ENCODE results near the gene TMEM270. TPM values are rescaled to one million over a fixed set of nuclear protein-coding genes. Genes with fewer than 3 reads are reported as not detected.
A peak's percentile ranks its signal among the peaks of the same experiment; 100 is the strongest.

The TMEM270 gene
- total RNA-seq, 2 donors from 2014 or later = not detected

DNA sequence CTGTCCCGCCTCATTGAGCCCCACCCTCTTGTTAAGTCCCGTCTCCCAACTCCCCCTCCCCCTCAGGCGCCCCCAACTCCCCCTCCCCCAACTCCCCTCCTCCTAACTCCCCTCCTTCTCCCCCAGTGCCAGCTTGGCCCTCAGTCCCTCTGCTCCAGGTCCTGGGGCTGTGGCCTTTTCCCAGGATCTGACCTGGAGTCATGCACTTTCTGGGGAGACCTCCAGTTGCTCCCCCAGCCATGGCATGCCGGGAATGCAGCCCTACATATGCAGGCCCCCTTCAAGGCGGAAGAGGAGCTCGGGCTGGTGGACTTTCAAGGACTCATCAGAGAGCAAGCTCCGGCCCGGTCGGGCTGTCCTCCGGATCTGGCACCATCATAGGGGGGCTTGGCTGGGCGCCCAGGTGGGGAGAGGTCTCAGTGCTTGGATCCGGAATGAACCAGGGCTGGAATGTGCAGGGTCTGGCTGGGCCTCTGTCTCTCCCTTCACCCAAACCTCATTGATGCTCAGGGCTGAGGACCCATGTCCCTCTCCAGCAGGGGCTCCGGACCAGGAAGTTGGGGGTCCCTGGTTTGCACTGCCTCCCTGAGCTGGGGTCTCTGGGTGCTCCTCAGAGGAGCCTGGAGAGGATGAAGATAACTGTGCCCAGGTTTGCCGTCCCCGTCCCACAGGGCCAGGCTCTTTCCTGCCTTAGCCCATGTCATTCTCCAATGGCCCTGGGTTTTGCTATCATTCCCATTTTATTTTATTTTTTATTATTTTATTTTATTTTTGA, 41.1 kb downstream of the TMEM270 start:
- 80 to 88% methylated on average over 5 to 14 of the region's 15 CpGs for WGBS, 2 experiments (ENCODE audit: insufficient coverage in 1 of 2, insufficient read length in 1 of 2)
- Mint-ChIP-seq H3K9me3 (peaks cover 3% of the 10 kb centered on the region), H3K27me3 (ENCODE audit: insufficient read depth) (peaks cover 4% of the 10 kb centered on the region), H3K4me1 (no peaks in the 10 kb centered on the region), H3K36me3 (ENCODE audit: low read depth) (no peaks in the 10 kb centered on the region), H3K27ac (peak overlapping the region; percentile 21), H3K4me3 (no peak overlapping the region)
- H3K4me1 ChIP-seq (ENCODE audit: control insufficient read depth, insufficient read depth, low read length) = no peaks in the 10 kb centered on the region
- H3K27me3 ChIP-seq (ENCODE audit: control insufficient read depth, insufficient read depth, low read length, poor library complexity, severe bottlenecking) = no peaks in the 10 kb centered on the region
- no peak overlapping the region for H3K27ac ChIP-seq (ENCODE audit: low read depth, low read length)
- H3K36me3 ChIP-seq (ENCODE audit: control insufficient read depth, insufficient read depth, low read length) = no peaks in the 10 kb centered on the region
- H3K9ac ChIP-seq (ENCODE audit: extremely low read depth, low read length, poor library complexity, severe bottlenecking) = no peak overlapping the region
- H3K9me3 ChIP-seq (ENCODE audit: control insufficient read depth, low read length) = no peaks in the 10 kb centered on the region
- no peak overlapping the region for H3K4me3 ChIP-seq (ENCODE audit: low read length)
- DNase-seq = peak; percentile 80
- TF ChIP-seq, protein P1, sequence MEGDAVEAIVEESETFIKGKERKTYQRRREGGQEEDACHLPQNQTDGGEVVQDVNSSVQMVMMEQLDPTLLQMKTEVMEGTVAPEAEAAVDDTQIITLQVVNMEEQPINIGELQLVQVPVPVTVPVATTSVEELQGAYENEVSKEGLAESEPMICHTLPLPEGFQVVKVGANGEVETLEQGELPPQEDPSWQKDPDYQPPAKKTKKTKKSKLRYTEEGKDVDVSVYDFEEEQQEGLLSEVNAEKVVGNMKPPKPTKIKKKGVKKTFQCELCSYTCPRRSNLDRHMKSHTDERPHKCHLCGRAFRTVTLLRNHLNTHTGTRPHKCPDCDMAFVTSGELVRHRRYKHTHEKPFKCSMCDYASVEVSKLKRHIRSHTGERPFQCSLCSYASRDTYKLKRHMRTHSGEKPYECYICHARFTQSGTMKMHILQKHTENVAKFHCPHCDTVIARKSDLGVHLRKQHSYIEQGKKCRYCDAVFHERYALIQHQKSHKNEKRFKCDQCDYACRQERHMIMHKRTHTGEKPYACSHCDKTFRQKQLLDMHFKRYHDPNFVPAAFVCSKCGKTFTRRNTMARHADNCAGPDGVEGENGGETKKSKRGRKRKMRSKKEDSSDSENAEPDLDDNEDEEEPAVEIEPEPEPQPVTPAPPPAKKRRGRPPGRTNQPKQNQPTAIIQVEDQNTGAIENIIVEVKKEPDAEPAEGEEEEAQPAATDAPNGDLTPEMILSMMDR (conservative IDR thresholded peaks at IDR 0.05) = no peak

DNA sequence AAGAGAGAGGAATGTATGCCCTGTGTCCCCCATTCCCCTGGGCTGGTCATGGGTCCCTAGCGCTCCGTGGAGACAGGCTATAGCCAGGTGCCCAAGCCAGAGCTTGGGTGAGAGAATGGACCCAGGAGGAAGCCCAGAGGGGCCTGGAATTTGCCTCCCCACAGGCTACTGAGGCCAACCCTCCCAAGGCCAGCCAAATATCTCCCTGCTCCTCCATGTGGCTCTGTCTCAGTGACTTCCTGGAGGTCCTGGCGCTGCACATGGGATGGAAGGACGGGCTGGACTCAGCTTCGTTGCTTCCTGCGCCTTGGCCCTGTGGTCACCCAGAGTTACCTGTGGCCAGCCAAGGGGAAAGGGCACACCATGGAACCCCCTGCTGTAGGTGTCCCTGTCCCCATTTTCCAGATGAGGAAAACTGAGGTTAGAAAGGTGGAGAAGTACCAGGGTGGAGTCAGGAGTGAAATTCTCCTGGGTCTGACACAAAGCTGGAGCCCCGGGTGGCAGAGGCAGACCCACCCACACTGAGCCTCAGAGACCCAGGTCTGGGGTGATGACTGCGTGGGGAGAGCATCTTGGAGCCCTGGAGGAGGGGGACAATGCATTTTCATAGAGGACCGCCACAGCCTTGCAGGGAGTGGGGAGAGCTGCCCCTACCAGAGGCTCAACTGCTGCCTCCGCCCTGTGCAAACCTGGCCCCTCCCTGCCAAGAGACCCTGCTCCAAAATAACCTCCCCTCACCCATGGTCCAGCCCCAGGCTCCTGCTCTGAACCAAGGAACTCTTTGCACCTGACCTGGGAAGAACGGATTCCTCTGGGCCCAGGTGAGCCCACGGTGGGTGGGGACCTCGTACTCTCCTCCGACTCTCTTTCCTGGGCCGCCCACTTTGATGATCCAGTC, 42.6 kb downstream of the TMEM270 start:
- no peaks in the 10 kb centered on the region for H3K9me3 Mint-ChIP-seq
- no peaks in the 10 kb centered on the region for H3K4me1 Mint-ChIP-seq
- WGBS, 2 experiments (ENCODE audit: insufficient coverage in 1 of 2, insufficient read length in 1 of 2) = 92 to 96% methylated on average over 8 to 15 of the region's 15 CpGs
- TF ChIP-seq, protein P1 (conservative IDR thresholded peaks at IDR 0.05) = no peak
- peaks cover 2% of the 10 kb centered on the region for H3K27me3 Mint-ChIP-seq (ENCODE audit: insufficient read depth)
- H3K4me3 Mint-ChIP-seq = no peak overlapping the region
- H3K27me3 ChIP-seq (ENCODE audit: control insufficient read depth, insufficient read depth, low read length, poor library complexity, severe bottlenecking) = no peaks in the 10 kb centered on the region
- no peaks in the 10 kb centered on the region for H3K4me1 ChIP-seq (ENCODE audit: control insufficient read depth, insufficient read depth, low read length)
- H3K9me3 ChIP-seq (ENCODE audit: control insufficient read depth, low read length) = no peaks in the 10 kb centered on the region
- H3K27ac Mint-ChIP-seq = no peak overlapping the region
- H3K4me3 ChIP-seq (ENCODE audit: low read length) = no peak overlapping the region
- no peak overlapping the region for H3K27ac ChIP-seq (ENCODE audit: low read depth, low read length)
- no peaks in the 10 kb centered on the region for H3K36me3 Mint-ChIP-seq (ENCODE audit: low read depth)
- no peak for DNase-seq
- H3K36me3 ChIP-seq (ENCODE audit: control insufficient read depth, insufficient read depth, low read length) = no peaks in the 10 kb centered on the region
- no peak overlapping the region for H3K9ac ChIP-seq (ENCODE audit: extremely low read depth, low read length, poor library complexity, severe bottlenecking)

DNA sequence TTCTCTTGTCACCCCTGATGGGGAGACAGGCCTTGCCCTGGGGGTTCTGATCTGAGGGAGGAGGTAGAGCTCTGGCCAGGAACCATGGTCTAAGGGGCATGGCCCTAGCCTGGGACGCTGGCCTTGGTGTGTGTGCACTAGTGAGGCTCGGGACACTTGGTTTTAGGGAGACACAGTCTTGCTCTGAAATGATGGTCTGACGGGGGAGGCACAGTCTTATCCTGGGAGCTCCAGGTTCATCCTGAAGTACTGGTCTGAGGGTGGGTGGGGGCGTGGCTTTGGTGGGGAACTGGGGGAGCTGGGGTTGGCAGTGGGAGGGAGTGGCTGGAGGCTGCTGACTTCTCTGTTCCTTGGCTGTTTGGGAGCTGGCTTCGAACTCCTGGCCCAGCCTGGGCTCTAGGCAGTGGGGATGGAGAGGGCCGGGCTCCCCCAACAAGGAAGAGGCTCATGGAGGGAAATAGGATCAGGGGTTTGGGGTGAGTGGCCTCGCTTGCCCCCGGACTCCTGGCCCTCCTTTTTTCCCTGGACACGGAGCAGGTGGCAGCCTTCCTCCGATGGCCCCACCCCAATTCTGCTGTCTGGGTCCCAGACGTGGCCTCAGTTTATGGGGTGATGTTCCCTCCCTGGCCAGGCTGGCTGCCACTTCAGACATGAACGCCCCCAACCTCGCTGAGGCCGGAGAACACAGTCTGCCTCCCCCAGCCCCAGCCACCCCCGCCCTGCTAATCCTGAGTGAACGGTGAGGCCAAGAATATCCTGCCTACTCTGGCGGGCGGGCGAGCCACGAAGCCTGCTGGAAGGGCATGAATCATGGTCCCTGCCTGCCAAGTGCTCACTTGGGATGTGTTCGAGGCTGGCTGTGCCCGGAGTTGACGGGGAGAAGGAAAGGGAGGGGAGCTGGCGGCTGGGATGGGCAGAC, 43.5 kb downstream of the TMEM270 start:
- Mint-ChIP-seq H3K36me3 (ENCODE audit: low read depth) (no peaks in the 10 kb centered on the region), H3K4me3 (no peak overlapping the region), H3K9me3 (no peaks in the 10 kb centered on the region), H3K27me3 (ENCODE audit: insufficient read depth) (peaks cover 2% of the 10 kb centered on the region), H3K4me1 (no peaks in the 10 kb centered on the region), H3K27ac (no peak overlapping the region)
- Histone ChIP-seq H3K4me1 (ENCODE audit: control insufficient read depth, insufficient read depth, low read length) (no peaks in the 10 kb centered on the region), H3K27ac (ENCODE audit: low read depth, low read length) (no peak overlapping the region), H3K9ac (ENCODE audit: extremely low read depth, low read length, poor library complexity, severe bottlenecking) (no peak overlapping the region), H3K9me3 (ENCODE audit: control insufficient read depth, low read length) (no peaks in the 10 kb centered on the region), H3K36me3 (ENCODE audit: control insufficient read depth, insufficient read depth, low read length) (no peaks in the 10 kb centered on the region), H3K27me3 (ENCODE audit: control insufficient read depth, insufficient read depth, low read length, poor library complexity, severe bottlenecking) (no peaks in the 10 kb centered on the region), H3K4me3 (ENCODE audit: low read length) (no peak overlapping the region)
- DNase-seq = peak; percentile 52
- 89 to 96% methylated on average over 11 to 24 of the region's 24 CpGs for WGBS, 2 experiments (ENCODE audit: insufficient coverage in 1 of 2, insufficient read length in 1 of 2)
- TF ChIP-seq, protein P1 (conservative IDR thresholded peaks at IDR 0.05) = no peak

All from endodermal cell (in vitro differentiated cells).